ENCODE data around the gene PTX4.

Gene PTX4

DNA sequence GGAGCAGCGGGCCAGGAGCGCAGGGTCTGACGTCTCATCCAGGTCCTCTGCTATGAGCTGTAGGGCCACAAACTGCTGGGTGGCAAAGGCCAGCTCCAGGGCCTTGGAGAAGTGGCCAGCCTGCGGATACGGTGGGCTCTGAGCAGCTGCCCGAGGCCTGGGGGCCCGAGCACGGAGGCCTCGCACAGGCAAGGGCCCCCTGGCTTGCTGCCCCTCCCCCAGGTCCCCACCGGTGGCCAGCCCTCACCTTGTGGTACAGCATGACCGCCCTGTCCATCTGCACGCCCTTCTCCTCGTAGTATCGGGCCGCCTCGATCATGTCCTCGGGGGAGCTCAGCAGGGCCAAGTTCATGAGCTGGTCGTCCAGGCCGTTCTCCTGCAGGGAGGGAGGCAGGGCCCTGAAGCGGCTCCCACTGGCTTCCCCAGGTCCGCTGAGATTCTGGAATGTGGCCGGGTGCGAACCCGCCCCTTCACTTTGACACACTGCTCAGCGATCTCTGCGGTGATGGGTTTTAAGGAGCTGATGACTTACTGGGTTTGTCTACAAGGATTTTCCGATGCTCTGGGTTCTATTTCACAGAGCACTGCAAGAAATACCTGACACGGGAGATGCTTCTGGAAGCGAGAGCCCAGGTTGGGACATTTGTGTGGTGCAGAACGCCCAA lies 35.0 kb upstream of the PTX4 start:
- DNase-seq: no peak

DNA sequence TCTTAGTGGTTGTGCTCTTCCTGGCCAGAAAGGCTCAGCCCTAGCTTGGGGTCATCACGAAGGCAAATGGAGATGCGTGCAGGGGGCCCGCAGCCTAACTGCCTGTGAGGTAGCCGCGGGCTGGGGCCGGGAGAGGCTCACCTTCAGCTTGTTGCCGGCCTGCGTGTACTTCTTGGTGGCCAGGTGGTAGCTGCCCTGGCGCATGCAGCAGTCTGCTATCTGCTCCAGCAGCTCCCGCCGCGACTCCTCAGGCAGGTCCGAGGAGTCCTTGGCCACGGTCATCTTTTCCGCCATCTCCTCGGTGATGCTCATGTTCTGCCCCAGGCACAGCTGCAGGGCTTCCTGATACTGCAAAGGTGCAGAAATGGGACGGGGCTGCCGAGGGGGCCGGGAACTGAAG lies 31.7 kb upstream of the PTX4 start:
- DNase-seq: no peak

DNA sequence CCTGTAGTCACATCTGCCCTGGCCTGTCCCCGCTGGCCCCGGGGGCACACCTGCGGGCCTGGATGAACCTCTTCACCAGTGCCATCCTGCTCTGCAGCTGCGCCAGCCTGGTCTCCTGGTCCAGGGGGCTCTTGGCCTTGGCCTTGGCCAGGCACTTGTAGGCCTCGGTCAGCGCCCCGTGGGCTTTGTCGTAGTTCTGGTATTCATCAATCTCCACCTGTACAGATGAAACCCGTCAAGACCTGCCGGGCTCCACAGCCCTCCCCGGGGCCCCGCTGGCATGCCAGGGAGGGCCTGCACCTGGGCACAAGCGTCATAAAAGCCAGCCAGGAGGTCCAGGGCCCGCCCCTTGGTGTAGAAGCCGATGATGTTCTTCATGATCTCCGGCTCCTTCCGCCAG lies 31.1 kb upstream of the PTX4 start:
- DNase-seq: no peak

DNA sequence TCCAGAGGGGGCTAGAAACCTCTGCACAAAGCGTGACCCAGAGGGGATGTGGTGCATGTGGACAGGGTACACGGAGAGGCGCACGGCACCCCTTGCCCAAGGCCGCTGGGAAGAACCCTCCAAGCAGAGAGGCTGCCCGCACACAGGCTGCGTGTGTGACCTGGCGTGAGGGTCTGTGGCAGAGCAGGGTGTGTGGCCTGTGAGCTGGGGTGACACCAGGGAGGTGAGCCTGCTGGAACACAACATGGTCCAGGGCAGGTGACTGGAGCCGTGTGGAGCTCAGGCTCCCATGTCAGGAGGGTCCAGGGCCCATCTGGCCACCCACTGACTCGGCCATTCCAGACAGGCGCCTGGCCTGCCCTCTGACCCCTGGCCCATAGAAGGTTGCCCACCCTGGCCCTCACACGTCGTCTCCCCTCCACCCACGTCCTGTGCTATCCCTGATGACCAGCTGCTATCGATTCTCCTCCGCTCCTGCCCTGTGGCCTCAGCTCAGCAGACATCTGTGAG lies 29.9 kb upstream of the PTX4 start:
- no peak for DNase-seq

DNA sequence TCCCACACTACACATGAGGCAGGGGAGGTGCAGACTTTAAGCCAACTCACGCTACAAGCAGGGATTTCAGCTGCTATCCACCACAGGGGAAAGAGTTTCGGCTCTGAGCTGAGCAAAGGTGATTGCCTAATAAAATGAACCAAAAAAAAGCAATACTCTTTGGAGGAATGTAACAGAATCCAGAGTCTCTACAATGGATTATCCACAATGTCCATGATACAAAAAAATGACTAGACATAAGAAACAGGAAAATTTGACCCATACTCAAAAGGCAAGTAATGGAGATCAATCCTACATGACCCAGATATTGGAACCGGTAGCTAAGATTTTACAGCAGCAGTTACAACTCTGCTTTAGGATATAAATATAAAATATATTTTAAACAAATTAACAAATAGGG lies 25.8 kb upstream of the PTX4 start:
- DNase-seq: no peak

DNA sequence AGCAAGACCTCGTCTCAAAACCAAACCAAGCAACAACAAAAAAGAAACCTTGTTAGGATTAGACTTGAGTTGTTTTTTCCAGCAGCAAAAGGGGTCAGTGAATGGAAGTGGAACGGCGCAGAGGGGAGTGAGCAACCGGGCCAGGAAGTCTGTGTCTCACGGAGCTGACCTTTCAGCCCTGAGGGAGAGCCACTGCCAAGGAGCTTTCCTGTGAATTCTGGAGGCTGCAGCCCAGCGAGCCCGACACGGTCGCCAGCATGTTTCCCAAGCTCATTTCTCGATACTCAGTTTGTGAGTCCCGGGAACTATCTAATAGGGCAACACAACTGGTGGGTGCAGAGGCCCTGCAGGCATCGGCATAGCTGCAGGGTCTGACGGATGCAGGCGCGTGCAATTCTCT lies 24.0 kb upstream of the PTX4 start:
- DNase-seq: no peak

DNA sequence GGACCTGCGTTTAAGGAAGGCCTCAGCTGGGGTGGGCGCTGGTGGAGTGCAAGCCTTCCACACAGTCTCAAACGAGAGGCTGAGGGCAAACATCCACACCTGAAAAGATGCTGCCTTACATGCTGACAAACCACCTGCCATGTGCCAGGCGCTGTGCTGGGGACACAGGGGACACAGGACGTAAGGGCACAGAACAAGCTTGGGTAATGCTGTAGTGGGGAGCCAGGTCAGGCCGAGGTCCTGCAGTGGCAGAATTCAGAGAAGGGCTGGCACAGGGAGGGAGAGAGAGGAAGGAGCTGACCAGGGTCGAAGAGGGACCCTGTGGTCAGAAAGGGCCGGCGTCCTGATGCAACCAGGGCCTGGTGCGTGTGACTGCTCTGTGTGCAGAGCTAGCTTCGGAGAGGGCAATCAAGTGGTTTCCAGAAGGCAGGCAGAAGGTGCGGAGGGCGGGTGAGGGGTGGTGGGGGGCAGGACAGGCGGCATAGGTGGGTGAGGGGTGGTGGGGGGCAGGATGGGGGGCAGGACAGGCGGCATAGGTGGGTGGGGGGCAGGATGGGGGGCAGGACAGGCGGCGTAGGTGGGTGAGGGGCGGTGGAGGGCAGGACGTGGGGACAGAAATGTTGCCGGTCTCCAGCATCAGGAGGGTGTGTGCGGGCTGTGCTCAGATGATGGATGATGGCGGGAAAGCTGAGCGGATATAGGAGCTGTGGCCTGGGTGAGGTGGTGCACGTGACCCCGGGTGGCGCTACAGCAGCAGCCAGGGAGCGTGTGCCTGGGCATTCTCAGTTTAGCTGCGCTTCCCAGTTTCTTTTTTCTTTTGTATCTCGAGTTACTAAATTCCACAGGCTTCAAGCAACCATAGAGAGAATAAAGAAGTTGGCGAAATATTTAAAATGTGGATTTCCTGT lies 23.2 kb upstream of the PTX4 start:
- DNase-seq: no peak

GRCh38 chr16:1510941-1511351 lies 22.2 kb upstream of the PTX4 start:
- DNase-seq: no peak

DNA sequence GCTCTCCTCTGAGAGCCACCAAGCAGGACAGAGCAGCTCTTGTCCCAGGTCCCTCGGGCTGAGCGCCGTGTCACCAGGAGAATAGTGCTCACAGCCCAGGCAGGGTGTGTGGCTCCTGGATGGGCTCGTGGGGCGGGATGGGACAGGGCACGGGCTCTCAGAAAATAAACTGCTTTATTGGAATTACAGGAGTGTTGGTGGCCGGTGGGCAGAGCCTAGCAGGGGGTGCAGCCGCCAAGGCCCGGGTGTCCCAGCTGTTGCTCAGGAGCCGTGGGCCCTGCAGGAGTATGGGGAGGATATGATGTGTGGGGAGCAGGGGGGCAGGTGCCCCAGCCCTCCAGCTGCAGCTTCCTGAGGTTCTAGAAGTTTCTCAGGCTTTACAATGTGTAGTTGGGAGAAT lies 21.5 kb upstream of the PTX4 start:
- no peak for DNase-seq

GRCh38 chr16:1509307-1510221 lies 20.8 kb upstream of the PTX4 start:
- no peak for DNase-seq

GRCh38 chr16:1508494-1509187 lies 19.9 kb upstream of the PTX4 start:
- DNase-seq: no peak

DNA sequence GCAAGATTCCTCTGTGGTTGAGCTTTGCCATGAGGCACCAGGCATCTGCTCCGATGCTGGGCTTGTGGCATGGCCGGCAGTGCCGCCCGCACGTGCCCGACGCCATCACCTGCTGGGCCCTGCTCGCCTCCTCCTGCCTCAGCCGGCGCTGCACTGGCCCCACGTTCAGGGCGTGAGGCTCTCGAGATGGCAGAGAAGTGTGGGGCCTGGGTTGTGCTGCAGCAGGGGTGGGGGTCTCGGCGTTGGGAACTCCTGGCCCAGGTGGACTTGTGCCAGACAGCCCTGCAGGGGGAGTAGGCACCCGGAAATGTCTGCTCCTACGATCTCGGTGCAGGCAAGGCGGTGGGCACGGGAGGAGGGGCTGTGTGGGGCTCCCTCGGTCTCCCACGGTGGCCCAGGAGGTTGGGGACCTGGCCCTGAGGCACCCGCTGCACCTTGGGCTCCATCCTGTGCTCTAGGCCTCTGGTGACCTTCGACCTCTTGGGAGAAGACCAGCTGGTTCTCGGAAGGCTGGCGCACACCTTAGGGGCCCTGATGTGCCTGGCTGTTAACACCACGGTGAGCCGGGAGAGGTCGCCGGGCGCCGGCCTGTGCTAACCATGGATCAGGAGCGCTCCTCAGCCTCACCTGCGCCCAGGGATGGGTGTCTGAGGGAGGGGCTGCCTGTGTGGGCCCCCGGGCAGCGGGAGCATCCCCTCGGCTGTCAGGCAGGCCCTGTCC lies 17.9 kb upstream of the PTX4 start:
- no peak for DNase-seq

DNA sequence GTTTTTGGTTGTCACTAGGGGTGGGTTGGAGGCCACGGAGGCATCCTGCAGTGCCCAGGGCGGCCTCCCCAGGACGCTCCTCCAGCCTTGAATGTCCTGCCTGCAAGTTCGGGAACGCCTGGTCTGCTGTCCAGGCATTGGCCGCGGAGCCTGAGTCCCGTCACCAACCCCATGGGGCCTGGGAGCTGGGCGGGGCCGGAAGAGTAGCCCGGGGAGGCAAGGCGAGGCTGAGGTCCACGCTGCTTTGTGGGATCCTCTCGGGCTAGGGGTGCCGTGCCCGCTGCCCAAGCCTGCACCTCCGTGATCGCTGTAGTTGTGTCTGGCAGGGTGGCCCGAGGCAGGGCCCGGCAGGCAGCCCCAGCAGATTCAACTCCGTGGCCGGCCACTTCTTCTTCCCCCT lies 17.2 kb upstream of the PTX4 start:
- no peak for DNase-seq

DNA sequence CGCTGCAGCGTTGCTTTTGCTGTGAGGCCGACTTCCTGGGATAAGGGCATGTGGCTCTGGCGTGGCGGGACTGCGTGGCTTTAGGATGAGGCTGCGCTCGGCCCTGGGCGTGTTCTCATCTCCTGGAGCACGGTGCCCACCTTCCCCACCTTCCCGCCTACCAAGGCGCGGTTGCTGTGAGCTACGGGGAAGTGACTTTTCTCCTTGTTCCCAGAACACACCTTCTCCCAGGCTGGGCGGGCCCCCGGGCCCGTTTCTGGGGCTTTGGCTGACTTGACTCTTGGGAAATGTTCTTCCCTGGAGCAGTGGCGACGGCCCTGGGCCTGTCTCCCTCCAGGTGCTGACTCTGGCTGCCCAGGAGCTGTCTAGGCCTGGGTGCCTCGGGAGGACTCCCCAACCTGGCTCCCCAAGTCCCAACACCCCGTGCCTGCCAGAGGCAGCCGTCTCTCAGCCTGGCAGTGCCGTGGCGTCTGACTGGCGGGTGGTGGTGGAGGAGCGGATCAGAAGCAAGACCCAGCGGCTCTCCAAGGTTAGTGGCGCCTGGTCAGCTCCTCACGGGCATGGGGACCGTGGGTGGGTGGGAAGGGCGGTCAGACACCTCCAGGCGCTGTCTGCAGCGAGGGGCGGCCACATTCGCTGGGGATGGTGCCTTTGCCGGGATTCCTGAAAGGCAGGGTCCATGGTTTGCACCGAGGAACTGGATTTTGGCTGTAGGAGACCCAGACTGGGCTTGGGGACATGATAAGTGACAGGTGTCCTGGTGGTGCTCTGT lies 16.5 kb upstream of the PTX4 start:
- DNase-seq: no peak

GRCh38 chr16:1503110-1503955 lies 14.6 kb upstream of the PTX4 start:
- no peak for DNase-seq

DNA sequence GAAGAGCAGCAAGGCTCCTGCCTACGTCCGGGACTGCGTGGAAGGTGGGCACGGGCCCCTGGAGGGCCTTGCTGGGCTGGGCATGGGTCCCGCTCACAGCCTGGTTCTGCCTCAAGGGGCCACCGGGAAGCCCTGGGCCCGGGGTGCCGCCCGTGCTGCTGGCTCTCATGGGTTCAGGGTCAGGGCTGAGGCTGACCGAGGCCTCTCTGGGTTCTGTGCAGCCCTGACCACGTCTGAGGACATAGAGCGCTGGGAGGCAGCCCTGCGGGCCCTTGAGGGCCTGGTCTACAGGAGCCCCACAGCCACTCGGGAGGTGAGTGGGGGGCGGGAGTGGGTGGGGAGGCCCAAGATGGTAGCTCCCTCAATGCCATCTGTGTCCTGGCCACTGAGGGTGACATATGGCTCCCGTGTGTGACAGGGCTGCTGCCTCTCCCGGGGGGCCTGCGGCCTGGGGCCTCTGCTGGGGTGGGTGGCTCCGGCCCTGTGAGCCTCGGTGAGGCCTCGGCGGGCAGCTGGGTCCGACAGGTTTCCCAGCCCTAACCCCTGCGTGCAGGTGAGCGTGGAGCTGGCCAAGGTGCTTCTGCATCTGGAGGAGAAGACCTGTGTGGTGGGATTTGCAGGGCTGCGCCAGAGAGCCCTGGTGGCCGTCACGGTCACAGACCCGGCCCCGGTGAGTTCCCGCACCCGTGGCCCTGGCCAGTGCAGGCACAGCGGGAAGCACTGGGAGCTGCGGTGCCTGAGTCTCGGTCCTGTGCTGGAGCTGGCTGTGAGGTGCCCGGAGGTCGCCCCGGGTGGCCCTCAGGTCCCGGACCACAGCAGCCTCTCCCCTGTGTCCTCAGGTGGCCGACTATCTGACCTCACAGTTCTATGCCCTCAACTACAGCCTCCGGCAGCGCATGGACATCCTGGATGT lies 13.6 kb upstream of the PTX4 start:
- no peak for DNase-seq

DNA sequence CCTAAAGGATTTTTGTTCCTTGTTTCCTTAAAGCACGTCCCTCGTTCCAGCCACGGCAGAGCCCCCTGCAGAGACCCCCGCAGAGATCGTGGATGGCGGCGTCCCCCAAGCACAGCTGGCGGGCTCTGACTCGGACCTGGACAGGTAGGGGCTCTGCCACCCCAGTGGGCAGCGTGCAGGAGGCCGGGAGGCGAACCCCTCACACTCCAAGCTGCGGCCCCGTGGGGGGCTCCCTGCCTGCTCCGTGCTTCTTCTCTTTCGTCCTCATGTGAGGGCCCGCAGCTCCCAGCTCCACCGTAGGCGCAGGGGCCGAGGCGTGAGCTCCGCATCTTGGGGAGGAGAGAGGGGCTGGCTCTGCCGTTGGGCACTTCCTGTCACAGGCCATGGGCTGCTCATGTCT lies 12.9 kb upstream of the PTX4 start:
- DNase-seq: no peak

GRCh38 chr16:1500465-1501150 lies 11.9 kb upstream of the PTX4 start:
- no peak for DNase-seq

All from stimulated activated CD4-positive, alpha-beta T cell treated with anti-CD3 and anti-CD28 coated beads, Interleukin-1b, Interleukin-23, amount 100 ng/mL, for 48 hours (primary cell).